Stimulated activated CD4-positive, alpha-beta T cell treated with anti-CD3 and anti-CD28 coated beads, TNF-alpha, amount 100 ng/mL, for 48 hours (primary cell): ENCODE data around the gene KCTD3.

ENCODE experiments used
- DNase-seq, 3 donors: peaks; one replicate each; pipeline ENCODE4 v3.0.0-alpha.2; 2020; ENCODE audit warnings: low read depth in 3 of 3

Gene KCTD3

DNA sequence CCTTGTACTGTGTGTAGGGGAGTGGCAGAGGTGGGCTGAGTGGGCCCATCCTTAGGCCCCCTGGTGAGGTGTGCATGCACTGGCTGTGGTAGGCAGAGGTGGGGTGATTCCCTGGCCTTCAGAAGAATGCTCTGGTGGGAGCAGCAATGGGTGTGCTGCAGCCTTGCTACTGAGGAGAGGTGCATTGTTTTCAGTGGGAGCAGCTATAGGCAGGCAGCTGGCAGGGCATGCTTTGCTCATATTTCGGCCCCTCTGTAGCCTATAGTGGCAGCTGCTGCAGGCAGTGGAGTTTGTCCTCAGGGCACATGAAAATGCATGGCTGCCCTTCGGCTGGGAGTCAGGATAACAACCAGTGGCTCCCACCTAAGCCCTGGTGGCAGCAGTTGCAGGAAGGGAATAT, 10.1 kb upstream of the KCTD3 start:
- no peak for DNase-seq

DNA sequence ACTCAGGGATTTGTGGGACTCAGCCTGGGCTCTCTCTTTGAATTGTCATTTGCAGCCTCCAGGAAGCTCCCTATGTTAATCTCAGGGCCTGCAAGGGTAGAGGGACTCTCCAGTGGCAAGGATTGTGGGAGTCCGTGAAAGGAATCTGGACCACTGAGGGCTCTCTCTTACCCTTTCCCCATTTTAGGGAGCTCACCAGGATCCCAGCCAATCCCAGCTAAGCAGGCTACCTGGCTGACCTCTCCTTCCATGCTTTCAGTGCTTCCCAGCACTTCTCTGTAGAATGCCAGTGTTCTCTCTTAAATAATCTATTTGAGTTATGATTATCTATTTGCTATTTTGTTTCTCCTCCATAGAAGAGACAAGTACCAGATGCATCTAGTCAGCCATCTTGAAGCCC, 9.6 kb upstream of the KCTD3 start:
- DNase-seq = no peak

DNA sequence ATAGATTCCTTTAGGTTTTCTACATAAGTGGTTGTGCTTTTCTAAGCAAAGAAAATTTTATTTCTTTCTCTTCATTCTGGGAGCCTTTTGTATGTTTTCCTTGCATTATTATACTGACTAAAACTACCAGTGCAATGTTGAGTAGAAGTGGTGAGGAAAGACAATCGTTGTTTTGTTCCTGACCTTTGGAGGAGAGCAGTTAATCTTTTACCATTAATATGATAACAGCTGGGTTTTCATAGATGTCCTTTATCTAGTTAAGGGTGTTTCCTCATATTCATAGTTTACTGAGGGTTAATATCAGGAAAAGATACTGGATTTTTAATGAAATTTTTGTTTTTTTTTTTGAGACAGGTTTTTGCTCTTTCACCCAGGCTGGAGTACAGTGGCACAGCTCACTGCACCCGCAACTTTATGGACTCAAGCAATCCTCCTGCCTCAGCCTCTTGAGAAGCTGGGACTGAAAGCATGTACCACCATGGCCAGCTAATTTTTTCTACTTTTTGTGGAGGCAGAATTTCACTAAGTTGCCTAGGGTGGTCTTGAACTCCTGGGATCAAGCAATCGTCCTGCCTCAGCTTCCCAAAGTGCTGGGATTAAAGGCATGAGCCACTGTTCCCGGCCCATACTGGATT, 9.0 kb upstream of the KCTD3 start:
- DNase-seq = no peak

DNA sequence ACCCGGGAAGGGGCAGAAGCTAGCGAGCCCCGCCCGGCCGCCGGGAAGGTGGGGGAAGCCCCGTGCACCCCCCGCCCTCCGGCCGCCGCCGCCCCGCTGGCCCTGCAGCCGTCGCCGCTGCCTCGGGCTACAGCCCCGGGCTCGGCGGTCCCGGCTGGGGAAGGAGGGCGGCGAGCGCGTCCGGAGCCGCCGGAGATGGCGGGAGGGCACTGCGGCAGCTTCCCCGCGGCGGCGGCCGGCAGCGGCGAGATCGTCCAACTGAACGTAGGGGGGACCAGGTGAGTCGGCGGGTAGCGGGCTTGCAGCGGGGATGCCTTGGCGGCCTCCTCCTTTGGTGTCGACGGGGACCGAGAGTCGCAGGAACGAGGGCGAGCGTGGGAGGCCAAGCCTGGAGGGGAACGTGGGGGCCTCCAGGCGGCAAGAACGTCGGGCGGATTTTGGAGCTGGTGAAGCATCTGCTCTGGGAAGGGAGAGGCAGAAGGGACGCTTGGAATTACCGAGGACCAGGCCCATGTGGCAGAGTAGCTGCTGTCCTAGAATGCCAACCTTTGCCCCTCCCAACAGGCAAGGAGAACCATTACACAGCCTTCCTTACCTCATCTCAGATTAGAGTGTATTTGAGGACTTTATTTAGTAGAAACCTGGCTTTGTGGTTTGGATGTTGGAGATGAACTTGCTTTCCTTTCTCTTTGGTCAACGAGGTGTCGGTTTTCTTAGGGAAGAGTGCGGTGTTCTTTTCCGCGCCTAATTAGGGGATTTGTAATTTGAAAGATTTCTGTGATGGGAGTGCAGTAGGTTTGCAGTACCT, 591 bp downstream of the KCTD3 start:
- peak; percentile 1 to 29 (median 10) for DNase-seq

DNA sequence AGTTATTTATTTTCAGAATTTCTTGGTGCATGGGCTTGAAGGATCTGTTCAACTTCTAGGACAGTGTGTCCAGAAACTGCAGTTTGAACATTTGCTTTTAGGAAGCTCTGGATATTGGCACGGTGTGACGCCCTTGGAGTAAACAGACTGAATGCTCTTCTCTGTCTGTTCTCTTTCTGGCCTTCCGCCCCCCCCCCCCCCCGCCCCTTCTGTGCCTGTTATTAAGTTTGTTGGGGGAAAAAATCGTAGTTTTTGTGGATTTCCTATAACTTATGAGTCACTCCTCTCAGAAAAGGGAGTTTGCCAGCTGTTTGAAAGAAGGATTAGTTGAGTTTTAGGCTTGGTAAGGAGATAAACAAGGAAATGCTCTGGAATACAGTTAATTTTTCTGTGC, 1.2 kb downstream of the KCTD3 start:
- no peak for DNase-seq

DNA sequence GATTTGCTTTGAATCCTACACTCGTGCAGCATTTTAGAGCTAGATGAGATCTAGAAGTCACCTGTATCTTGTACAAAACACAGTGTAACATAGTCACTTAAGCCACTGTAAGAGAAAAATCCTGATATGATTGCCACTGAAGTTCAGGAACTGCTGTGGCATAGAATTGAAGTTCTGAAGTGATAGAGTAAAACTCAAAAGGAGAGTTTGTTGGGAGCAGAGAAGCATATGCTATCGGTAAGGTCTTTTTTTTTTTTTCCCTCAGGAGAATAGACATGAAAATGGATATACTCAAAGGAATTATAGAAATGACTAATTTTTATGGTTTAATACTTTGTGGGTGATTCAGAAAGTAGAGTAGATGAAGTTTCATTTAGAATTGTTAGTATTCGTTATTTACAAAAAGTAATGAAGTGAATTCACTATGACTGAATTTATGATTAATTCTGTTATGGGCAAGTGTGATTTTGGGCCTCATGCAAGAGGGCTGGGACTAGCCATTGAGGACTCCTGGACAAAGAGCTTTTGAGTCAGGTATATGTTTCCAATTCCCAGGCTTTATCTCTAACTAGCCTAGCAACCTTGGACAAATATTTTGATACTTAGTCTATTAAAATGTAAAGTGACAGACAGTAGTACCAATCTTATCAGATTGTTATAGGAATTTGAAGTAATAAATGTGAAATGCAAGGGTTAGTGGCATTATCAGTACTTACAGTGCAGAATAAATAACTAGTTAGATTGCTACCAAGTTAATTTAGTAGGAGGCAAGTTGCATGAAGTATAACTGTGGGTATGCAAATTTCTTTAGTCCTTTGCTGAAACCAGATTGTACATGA, 3.1 kb downstream of the KCTD3 start:
- no peak for DNase-seq

DNA sequence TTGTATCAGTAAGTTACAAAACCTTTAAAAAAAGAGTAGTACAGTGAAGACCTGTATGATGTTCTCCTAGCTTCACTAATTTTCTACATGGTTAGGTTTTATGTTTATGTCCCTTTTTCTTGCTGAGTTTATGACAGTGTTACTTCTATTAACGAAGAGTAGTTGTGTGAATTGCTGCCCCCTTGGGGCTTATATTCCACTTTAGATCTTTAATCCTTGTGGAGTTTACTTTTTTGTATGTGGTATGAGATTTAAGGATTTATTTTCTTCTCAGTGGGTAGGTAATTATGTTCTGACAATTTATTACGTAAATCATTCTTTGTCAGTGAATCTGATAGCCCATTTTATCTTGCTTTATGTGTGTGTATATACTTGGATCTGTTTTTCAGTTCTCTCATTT, 14.8 kb downstream of the KCTD3 start:
- no peak for DNase-seq

DNA sequence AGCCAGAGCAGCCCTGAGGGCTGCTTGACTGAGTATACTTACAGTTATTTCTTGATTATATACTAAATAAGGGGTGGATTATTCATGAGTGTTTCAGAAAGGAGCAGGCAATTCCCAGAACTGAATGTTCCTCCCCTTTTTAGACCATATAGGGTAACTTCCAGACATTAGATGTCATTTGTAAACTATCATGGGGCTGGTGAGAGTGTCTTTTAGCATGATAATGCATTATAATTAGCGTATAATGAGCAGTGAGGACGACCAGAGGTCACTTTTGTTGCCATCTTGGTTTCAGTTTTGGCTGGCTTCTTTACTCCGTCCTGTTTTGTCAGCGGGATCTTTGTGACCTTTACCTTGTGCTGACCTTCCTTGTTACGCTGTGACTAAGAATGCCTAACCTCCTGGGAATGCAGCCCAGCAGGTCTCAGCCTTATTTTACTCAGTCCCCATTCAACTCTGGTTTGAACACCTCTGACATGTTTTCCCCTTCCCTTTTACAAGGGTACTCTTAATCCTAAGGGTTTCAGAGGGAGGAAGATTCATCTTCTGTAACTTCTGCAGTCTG, 16.2 kb downstream of the KCTD3 start:
- DNase-seq = no peak

DNA sequence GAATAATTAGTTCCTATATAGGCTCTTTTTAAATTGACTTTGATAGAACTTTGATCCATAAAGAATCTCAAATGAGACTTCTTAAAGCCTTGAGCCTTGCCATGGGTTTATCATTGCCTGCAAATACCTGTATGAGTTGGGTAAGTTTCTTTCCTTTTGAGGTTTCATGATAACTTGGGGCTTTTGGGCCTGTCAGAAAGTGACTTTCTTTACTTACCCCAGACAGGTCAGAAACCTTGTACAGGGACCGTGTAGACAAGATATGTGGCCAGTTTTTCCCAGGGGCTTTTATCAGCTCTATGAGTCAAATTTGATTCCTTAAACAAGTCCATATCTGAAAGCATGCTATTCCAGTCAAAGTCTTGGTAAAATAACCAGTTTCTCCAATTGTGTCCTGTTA, 17.3 kb downstream of the KCTD3 start:
- no peak for DNase-seq

DNA sequence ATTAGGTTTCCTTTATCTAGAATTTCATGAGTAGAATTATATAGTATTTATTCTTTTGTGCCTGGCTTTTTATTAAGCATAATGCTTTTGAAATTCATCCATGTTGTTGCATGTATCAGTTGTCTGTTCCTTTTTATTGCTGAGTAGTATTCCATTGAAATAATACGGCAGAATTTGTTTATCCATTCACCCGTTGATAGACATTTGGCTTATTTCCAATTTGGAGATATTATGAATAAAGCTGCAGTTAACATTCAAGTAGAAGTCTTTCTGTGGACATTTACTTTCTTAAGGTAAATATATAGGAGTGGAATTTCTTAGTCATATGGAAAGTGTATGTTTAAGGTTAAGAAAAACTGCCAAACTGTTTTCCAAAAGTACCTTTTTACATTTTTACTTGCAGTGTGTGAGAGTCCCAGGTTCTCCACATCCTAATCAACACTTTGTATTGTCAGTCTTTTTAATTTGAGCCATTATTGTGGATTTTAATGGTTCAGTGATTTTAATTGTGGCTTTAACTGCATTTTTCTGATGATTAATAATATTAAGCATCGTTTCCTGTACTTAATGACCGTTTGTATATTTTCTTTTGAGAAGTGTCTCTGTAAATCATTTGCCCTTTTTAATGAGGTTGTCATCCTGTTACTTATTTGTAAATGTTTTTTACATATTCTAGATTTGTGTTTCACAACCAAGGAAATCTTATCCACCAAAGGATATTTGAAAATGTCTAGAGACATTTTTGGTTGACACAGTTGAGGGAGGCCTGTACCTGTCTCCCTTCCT, 22.7 kb downstream of the KCTD3 start:
- no peak for DNase-seq

GRCh38 chr1:215590779-215591491, 23.8 kb downstream of the KCTD3 start:
- DNase-seq = no peak

GRCh38 chr1:215594640-215595039, 27.5 kb downstream of the KCTD3 start:
- DNase-seq = no peak

DNA sequence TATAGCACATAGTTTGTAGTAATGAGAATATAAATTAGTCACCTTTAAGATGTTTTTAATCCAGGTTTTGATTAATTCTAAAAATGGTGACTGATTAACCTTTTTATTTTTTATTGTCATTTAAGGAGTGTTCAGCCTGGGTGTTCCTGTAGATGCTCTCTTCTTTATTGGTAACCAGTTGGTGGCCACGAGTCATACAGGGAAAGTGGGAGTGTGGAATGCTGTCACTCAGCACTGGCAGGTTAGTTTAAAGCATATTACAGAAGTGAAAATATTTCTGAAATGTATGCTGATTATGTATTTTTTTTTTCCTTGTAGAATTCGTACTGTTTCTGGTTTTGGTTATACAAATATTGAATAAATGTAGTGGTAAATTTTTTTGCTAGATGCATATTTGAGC, 28.1 kb downstream of the KCTD3 start:
- DNase-seq = no peak

- DNase-seq = no peak
Measured at GRCh38 chr1:215597961-215598360, 30.9 kb downstream of the KCTD3 start.

GRCh38 chr1:215599418-215600074, 32.4 kb downstream of the KCTD3 start:
- no peak for DNase-seq

DNA sequence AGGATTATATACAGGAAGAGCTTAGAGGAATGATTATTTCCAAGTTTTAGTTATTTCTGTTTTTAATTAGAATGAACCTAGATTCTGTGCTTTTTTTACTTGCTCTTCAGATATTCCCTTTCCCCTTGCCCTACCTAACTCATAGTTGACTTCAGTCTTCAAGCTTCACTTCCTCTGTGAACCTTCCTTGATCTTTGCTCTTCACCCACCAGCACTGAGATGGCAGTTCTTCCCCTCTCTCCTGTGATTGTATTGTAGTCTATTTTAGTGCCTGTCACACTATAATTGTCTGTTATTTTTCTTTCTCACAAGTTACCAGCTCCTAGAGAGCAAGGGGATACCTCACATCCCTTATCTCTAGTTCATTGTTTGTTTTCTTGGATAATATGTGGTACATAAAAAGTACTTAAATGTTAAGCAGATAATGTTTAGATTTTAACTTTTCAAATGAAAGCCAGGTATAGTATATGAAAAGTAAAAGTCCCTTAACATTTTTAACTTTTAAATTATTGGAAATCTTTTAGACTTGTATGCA, 33.2 kb downstream of the KCTD3 start:
- DNase-seq = no peak

GRCh38 chr1:215600867-215601266, 33.8 kb downstream of the KCTD3 start:
- no peak for DNase-seq

DNA sequence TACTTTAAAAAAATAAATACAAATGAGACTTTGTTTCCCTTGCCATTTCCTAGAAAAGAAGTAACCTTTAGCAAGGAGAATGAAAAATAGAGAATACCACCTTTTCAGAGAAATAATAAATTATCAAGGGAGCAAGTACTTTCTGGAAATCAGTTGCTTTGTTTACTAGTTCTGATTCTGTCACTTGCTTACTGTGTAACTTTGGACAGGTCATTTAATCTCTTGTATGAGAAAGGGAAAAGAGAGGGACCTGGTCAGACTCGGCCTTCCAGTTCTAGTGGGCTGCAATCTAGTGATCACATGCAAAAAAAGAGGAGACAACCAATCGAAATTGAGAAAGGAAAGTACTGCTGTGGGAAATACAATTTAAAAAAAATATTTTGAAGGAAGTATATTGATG, 34.2 kb downstream of the KCTD3 start:
- no peak for DNase-seq

DNA sequence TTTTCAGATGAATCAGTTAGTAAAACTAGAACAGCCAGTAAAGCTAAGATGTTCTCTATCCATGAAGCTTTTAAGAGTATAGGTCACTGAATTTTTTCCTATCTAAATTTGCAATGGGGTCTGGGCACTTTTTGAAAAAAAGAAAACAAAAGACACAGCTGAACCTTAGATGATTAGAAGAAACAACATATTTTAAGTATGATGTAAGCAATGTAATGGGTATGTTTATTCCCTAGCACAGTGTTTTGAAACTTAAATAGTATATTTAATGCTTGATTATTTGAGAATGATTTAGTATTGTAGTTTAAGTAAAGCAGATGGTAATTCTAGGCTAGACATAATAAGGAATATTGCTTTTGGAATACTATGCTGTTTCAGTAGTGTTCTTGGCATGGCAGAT, 36.2 kb downstream of the KCTD3 start:
- no peak for DNase-seq

DNA sequence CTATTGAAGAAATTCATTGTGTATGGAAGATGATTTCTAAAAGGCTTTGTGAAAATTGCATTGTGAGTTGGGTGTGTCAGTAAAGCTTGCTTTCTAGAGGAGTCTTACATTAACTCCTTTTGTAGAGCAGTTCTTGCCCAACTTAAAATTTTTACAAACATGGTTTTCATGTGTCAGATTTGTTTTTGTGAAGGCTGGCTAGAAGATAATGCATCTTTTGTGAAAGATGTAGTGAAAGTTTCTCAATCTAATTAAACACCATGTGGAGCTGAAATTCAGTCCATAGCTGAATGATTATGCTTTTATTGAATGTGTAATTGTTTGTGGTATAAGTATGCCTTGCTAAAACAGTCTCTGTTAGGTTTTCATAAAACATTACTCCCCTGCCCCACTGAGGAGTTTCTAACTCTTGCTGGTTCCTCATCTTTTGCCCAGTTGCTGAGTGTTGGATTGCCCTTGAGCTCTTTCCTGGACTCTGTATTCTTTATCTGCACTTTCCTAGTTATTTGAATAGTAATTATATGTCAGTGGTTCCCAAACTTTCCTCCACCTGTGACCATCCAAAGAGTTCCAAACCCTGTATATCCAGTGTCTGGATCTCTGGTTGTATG, 38.0 kb downstream of the KCTD3 start:
- DNase-seq = no peak
